ENCODE data around the gene SELENOS.
"Not testable (repeated sequence)": the region's sequence is repeated elsewhere in the genome, so short reads cannot be mapped to it uniquely, and the experiment has no call there.

Gene SELENOS

DNA sequence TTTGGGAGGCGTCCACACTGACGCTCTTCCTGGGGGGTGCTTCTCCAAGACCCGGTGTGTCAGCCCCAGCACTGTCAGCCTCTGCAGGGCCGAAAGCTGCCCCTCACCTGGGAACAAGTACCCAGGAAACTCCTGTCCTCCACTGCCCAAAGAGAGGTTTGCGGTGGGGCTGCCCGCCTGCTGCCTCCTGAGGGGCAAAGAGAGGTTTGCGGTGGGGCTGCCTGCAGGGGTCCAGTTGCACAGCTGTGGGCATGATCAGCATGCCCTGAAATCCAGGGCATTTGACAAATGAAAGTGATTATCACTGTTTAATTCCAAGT is 32.8 kb upstream of the SELENOS start:
- no peak for DNase-seq (ENCODE audit: low read depth in 2 of 3, low spot score in 2 of 3)

DNA sequence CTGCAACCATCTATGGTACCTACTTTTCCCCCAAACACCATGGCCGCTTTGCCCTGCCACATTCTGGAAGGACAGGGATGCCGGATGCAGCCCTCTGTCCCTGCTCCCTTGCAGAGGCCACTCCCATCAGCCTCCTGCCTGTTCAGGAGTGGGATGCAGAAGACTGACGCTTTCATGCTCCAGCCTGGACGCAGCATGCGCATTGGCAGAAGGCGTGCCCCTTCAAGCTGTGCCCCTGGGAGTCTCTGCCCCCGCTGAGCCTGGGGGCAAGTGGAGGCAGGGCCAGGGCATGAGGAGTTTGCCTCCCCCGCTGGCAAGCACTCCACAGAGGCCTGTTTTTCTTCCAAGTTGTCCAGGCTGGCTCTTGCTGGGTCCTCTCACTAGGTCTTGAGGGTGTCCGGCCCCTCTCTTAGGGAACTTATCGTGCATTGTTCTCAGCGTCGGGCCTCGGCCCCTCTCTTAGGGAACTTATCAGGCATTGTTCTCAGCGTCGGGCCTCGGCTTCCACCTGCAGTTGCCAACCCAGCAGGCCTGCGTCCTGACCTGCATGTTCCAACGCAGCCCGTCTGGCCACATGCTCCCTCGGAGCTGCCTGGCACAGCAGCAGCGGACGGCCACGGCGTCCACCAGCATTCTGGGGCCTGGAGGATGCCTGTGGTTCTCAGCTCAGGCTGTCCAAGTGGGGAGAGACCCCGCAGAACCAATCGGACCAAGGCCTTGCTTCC is 32.3 kb upstream of the SELENOS start:
- no peak for DNase-seq (ENCODE audit: low read depth in 2 of 3, low spot score in 2 of 3)

DNA sequence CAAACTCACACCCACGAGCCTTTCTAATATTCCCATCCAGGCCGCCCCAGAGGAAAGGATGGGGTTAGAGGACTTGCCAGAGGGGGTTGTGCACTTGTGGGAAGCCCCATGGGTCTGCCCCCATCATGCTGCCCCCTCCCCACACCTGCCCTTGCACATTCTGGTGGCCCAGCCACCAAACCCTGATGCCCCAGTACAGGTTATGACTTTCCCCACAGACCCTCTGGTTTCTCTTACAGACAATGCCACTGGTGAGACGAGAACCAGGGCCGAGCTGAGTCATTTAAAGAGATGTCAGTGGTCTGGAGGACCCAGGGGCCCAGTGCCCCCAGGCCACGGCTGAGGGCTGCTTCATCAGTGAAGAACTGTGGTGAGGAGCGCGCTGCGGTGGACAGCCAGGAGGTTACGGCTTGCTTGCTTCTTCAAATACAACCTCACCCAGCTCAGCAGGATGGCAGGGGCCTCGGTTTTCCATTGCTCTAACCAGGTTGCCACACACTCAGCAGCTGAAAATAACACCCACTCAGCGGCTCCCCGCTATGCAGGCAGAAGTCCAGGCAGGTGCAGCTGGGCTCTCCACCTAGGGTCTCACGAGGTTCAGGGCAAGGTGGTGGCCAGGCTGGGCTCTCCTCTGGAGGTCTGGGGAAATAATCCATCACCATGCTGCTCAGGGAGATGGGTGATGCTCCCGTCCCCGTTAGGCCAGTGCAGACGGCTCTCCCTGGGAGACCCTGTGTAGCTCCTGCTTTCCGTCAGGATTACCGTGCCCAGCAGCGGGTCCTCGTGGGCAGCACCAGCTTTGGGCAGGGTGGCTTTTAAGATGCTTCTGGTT is 31.5 kb upstream of the SELENOS start:
- DNase-seq (ENCODE audit: low read depth in 2 of 3, low spot score in 2 of 3) = no peak

DNA sequence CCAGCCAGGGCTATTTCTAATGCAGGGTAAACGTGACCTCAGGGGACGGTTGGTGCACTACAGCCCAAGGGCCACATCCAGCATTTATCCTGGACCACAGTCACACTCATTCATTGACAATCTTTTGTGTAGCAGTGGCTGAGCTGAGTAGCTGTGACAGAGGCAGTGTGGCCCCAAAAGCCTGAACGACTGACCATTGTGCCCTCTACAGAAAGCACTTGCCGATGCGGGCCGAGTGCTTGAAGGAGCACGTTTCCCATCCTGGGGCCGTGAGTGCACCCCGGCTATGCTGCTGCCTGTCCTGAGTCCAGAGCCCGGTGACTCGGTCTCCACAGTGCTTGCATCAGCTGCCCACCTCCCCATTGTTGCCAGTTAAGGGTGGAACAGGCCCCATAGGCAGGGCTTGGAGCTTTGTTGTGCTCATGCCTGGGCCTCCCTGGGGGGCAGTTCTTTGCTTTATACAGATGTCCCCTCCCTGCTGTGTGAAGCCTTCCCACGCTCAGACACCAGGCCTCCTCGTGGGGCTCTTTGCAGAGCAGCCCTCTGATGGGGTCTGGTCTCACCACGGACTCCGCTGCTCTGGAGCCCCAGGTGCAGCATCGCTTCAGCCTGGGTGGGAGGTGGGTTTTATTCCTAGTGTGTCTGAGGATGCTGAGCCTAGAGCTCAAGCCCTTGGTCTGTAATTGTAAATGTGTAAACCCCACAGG is 30.8 kb upstream of the SELENOS start:
- DNase-seq (ENCODE audit: low read depth in 2 of 3, low spot score in 2 of 3) = no peak

DNA sequence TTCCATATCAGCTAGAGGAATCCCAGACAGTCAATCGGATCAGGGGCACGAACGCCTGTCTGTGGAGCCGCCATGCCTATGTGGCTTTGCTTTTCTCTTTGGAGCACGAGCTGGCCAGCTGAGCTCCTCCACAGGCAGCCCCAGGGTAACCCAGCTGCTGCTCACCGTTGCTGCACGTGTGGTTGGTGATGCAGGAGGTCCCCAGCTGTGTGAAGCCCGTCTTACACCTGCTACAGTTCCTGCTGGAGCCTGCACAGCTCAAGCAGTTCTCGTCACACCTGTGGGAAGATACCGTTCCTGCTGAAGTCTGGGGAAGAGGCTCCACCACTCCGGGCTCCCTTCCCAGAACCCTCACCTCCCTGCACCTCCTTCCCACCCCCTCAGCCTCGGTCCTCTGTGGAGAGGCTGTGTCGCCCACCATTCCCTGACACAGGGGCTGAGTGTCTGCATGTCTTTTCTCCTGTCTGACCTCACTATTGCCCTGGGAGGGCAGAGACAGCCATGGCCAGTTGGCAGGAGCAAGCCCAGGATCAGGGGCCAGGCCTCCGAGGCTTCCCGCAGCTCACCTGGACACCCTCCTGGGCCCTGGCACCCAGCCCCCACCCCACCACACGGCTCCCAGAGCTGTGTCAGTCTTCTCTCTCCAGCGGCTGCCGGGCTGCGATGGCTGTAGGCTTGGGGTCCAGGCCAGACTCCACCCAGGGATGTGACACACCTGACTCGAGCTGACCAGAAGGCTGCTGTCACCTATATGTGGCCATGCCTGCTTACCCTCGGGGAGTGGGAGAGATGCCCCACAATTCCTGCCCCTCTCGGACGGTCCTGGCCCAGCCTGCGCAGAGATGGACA is 30.0 kb upstream of the SELENOS start:
- DNase-seq (ENCODE audit: low read depth in 2 of 3, low spot score in 2 of 3) = no peak

DNA sequence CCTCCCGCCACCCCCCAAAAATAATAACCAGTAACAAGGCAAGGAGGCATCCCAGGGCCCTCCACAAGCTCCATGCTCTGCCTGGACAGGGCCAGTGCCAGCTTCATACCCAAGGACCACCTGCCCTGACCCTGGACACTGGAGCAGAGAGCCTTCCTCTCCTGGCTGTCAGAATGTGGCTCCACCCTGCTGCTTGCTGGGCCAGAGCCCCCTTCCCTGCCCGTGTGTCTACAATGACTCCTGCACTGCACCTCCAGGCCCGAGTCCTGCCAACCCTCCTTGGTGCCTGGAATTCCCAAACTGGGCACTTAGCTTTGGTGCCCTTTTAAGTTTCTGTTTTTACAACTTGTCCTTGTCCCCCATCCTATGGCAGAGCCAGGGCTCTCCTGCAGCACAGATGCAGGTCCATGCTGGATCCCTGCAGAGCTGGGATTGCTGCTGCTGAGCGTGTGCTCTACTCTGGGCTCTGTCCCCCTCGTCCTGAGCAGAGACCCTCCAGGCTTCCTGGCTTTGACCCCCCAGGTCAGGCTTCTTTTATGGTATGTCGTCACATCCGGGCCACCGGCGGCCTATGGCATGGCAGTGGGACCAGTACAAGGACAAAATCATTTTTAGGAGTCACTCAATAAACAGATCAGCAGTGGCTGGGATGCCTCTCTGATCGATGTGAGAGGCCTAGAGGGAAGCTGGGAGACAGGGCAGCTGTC is 29.2 kb upstream of the SELENOS start:
- DNase-seq (ENCODE audit: low read depth in 2 of 3, low spot score in 2 of 3) = no peak

DNA sequence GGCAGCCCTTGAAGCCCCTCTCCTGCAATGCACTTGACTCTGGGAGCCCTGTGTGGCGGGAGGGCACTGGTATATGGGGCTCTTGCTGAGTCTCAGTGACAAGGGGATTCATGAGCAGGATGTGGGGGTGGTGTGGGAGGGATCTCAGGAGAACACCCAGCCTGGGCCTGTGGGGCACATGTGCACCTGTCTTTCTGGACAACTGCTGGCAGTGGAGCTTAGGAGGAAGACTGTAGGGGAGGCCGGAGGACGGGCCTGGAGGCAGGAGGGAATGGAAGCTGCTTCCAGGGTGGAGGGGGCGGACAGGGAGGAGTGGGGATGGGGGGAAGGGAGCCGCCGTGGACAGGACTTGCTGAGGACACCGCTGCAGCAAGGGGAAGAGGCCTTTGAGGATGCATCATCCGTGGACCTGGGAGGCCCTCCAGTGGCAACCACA is 28.6 kb upstream of the SELENOS start:
- DNase-seq (ENCODE audit: low read depth in 2 of 3, low spot score in 2 of 3) = no peak

DNA sequence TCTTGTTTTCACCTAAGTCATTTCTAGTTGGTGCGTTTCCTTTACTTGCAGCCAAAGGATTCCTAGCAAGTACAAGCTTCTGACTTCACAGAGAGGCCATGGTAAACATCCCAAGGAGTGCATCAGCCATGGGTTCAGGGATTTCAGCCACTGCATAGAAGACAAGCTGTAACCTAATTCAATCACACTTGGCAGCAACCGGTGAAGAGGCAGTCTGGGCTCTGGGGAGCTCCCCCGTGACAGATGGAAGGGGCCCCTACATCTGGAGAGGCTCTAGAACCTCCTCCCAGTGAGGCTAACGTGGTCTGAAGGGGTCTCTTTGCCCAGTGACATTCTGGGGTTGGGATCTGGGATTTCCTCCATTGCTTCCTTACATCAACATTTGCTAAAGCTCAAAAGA is 26.1 kb upstream of the SELENOS start:
- DNase-seq (ENCODE audit: low read depth in 2 of 3, low spot score in 2 of 3) = no peak

DNA sequence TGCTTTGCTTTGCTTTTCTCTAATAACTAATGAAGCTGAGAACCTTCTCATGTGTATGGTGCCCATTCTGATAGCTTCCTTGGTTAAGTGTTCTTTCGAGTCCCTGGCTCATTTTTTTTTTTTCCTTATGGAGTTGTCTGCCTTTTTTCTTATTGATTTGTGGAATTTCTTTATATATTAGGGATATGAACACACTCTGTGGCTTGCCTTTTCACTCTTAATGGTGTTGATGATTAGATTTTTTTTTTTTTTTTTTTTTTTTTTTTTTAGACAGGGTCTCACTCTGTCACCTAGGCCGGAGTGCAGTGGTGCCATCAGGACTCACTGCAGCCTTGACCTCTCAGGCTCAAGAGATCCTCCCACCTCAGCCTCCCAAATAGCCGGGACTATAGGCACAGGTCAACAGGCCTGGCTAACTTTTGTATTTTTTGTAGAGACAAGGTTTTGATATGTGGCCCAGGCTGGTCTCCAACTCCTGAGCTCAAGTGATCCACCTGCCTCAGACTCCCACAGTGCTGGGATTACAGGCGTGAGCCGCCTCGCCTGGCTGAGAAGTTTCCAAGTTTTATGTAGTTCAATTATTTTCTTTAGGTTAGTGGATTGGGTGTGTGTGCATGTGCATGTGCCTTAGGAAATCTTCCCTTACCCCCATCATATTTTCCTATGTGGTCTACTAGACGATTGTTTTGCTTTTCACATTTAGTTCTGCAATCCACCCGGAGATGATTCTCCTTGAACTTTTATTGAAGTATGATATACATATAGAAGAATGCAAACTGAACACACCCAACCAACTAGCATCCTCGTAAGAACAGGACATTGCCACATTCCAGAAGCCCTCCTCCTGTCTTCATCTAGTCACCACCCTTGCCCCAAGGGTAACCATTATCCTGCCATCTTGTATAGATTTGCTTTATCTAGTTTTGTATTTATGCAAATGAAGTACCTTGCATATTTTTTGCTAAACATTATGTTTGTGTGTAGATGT is 19.4 kb upstream of the SELENOS start:
- no peak for DNase-seq (ENCODE audit: low read depth in 2 of 3, low spot score in 2 of 3)

DNA sequence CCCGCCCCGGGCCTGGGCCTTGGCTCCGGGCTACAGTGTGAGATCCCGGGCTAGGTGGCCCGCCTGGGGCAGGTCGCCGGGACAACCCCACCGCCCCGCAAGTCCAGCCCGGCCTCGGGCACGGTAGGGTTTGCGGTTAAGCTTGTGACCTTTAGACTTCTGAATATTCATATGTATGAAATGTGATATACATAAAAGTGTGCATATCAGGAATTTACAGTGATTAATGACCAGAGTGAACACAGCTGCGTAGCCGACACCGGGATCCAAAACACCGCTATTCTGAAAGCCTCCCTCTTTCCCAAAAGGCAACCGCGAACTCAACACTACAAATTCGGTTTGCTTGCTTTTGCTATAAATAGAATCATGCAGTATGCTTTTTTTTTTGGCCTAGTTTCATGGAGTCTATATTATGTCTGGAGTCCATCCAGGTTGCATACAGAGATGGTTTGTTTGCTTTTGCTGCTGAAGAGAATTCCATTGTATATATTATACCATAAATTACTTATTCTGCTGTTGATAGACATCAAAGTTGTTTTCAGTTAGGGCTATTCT is 18.4 kb upstream of the SELENOS start:
- DNase-seq (ENCODE audit: low read depth in 2 of 3, low spot score in 2 of 3) = no peak

DNA sequence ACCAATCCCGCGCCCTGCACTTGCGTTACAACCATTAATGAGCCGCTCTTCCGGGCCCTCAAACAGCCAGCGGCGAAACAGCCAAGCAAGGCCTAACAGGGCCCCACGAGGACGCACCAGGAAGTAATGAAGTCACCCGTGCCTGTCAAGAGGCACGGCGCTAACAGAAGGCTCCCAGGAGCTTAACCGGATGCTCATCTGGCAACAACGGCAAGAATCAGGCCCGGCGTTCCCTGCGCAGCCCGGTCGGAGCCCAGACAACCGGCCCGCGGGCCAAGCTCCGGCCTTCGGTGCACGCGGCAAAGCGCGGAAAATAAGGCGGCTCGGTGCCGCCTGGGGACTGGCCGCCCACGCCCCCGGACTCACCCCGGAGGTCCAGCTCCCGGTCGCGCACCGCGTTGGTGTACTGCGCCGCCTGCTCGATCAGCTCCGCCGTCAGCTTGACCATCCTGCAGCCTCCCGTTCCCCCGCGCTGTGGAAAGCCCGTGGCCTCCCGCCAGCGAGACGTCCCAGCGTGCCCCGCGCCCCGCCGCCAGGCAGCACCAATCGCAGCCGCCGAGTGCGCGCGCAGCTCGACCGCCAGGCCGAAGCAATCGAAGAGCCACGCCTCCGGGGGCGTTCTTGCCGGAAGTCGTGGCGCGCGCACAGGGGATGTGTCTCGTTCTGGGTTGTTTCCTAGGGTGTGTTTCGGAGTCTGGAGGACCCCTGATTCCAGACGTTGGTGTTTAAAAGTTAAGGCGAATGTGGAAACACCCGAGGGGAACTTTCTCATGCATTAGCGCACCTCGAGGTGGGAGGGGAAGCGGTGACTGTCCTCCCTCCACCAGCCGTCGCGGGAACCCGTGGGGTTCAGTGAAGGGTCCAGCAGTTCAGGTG is 17.7 kb upstream of the SELENOS start, which contains the start of gene SNRPA1:
Gene SNRPA1 (minus strand): TSS at position 518 of the 876 bp plus-strand sequence. CDS start 70 bp downstream, at position 448.
- peak; percentile 94 to 98 (median 96) for DNase-seq (ENCODE audit: low read depth in 2 of 3, low spot score in 2 of 3)

DNA sequence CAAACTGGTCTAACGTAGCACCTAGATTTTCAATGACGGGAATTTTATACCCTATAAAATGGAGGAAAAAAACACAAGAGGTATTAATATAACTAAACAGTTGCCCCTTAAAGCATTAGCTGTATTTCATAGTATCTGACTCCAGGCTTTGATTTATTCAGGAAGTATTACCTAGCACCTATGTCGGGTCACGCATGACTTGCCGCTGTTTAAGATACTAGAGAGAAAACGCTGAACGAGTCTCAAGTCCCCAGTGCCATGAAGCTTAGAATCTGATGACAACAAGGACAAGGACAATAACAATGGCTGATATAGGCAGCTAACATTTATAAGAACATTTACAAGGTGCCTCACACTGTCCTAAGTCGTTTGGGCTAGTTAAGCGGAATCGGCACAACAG is 15.8 kb upstream of the SELENOS start:
- no peak for DNase-seq (ENCODE audit: low read depth in 2 of 3, low spot score in 2 of 3)

DNA sequence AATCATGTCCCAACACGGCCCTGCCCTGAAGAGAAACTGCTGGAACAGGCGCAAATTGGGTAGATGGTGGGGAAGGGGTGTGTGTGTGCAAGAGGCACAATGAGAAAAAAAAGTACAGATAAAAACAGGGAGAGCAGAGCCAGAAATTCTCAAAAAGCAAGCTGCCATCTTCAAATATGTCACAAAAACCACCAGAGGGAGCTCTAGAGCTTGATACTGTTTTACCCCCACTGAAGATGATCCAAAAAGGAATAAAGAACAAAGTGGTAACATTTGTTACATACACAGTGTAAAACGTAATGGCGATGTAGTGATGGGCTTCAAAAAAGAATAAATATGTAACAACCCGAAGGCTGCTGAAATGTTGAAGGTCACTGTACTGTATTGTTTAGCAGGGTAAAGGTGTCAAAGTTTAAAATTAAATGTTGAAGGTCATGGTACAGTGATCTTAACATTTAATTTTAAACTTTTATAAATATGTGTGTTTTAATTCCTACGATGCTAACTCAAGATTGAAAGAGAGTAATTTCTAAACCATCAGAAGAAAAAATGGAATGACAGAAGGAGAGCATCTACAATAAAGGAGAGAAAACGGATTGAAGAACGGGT is 11.7 kb upstream of the SELENOS start:
- no peak for DNase-seq (ENCODE audit: low read depth in 2 of 3, low spot score in 2 of 3)

DNA sequence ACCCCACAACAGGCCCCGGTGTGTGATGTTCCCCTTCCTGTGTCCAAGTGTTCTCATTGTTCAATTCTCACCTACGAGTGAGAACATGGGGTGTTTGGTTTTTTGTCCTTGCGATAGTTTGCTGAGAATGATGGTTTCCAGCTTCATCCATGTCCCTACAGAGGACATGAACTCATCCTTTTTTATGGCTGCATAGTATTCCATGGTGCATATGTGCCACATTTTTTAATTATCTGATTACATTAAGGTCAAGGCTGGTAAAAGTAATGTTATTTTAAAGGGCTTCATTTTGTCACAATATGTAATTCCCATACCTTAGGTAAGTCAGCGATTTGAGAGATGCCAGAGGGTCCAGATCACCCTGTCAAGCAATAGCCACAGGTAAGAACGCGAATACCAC is 10.1 kb upstream of the SELENOS start:
- not testable (repeated sequence) for DNase-seq (ENCODE audit: low read depth in 2 of 3, low spot score in 2 of 3)

DNA sequence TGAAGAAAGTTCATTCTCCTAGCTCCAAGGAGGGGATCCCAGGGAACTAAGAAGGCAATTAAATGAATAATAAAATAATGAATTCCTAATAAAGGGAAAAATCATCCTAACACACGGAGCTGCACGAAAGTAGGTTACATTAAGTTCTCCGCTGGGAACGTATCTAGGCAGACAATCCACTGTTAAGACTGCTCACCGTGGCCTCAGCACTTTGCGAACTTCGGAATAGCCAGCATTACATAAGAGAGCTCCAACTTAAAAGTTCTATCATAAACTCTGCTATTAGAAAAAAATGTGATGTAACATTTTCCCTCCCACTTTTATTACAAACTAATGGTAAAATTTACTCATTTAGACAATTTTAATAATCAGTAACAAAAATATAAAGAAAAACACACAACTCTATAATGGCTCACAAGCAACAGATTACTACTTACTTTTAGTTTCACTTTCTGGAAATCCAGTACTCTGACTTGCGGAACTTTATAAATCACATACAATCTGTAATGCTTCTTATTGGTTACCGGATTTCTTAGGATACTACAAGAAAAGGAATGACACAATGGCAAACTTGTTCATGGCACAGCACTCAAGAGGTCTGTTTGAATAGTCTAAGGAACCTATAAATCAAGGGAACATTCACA is 9.3 kb upstream of the SELENOS start:
- no peak for DNase-seq (ENCODE audit: low read depth in 2 of 3, low spot score in 2 of 3)

DNA sequence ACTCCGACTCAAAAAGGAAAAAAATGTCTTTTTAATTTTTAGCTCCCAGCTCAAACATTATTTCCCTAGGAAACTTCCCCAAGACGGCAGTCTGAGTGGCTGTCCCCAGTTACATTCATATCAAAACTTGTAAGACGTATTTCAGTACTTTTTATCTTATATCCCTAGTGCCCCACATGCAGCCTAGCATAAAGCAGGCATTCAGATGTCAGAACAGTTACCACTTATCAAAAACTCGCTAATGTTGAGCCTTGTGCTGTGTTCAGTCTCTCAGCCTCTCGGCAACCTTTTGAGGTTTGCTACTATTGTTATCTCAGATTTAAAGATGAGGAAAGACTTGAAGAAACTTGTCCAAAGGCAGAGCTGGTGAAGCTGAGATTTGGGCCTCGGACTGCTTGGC is 6.6 kb upstream of the SELENOS start:
- no peak for DNase-seq (ENCODE audit: low read depth in 2 of 3, low spot score in 2 of 3)

DNA sequence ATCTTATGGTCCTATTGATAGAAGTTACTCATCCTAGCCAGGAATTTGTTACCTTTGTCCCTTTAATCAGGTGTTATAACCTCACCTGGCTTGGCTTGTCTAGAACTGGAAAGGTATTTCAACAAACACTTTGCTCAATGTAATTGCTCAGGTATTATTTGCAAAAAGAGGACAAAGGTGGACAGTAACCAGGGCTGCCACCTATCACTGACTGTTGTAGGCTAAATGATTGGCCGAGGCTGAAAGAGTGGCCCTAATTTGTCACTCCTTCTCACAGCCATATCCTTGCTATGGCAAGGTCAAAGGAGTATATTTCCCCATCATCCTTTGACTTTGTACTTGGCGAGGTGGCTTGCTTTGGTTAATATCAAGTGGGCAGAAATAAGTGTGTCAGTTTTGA is 2.7 kb upstream of the SELENOS start:
- no peak for DNase-seq (ENCODE audit: low read depth in 2 of 3, low spot score in 2 of 3)
